ENCODE measurements around the gene OPRD1. TPM values are rescaled to one million over a fixed set of nuclear protein-coding genes. Genes with fewer than 3 reads are reported as not detected.

The OPRD1 gene
- total RNA-seq, 1 donor from 2014 or later = not detected

DNA sequence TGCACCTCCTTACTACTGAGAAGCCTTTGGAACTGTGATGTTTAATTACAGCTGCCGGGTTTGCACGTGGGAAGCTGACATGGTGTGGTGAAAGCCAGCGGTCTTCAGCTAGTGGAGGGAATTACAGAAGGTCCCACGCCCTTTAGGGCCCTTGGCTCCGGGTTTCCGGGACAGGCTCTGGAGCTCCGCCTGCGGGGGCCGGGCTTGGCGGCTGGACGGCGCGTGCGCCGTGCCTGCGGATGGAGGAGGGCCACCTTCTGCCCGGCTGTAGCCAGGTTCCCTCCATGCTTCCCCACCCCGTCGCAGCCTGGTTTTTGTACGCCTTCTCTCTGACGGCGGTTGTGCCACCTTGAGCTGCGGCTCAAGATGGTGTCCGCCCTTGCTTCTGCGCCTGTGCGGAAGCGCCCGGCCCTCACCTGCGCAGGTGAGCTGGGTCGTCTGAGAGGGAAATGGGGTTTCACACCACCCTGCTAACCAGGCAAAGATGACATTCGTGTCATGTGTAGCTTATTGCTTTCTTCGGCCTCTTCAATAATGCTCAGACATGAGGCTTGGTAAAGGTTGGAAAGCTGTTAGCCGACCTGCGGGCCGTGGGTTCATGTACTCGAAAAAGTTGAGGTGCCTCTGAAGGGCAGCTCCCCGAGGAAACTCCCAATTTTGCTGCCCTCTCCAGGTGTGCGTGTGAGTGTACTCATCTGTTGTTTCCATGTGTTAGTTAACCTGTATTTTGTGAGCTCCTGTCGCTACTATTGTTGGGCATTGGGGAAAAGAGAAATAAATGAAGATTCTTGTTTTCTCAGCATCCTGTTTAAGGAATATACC, 36.6 kb upstream of the OPRD1 start:
- peaks cover 11% of the 10 kb centered on the region for H3K36me3 ChIP-seq
- peak; percentile 93 for DNase-seq
- H3K4me3 ChIP-seq = peak overlapping the region; percentile 56
- TF ChIP-seq, protein P1, sequence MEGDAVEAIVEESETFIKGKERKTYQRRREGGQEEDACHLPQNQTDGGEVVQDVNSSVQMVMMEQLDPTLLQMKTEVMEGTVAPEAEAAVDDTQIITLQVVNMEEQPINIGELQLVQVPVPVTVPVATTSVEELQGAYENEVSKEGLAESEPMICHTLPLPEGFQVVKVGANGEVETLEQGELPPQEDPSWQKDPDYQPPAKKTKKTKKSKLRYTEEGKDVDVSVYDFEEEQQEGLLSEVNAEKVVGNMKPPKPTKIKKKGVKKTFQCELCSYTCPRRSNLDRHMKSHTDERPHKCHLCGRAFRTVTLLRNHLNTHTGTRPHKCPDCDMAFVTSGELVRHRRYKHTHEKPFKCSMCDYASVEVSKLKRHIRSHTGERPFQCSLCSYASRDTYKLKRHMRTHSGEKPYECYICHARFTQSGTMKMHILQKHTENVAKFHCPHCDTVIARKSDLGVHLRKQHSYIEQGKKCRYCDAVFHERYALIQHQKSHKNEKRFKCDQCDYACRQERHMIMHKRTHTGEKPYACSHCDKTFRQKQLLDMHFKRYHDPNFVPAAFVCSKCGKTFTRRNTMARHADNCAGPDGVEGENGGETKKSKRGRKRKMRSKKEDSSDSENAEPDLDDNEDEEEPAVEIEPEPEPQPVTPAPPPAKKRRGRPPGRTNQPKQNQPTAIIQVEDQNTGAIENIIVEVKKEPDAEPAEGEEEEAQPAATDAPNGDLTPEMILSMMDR (IDR thresholded peaks at IDR 0.05) = no peak
- H3K27me3 ChIP-seq = no peaks in the 10 kb centered on the region
- H3K27ac ChIP-seq = peak overlapping the region; percentile 80
- ATAC-seq = peak; percentile 99
- intact Hi-C loops (cut with DNase I) = no loop called here
- H3K9me3 ChIP-seq = no peaks in the 10 kb centered on the region
- peaks cover 12% of the 10 kb centered on the region for H3K4me1 ChIP-seq

DNA sequence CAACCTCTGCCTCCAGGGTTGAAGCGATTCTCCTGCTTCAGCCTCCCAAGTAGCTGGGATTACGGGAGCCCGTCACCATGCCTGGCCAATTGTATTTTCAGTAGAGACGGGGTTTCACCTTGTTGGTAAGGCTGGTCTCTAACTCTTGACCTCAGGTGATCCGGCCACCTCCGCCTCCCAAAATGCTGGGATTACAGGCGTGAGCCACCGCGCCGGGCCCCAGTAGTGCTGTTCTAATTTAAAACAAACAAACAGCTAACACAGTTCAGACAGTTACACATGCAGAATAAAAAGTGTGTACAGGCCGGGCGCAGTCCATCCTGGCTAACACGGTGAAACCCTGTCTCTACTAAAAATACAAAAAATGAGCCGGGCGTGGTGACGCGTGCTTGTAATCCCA, 35.6 kb upstream of the OPRD1 start:
- DNase-seq (peak; percentile 33), ATAC-seq (no peak)
- Histone ChIP-seq H3K27ac (no peak overlapping the region), H3K4me3 (no peak overlapping the region), H3K9me3 (no peaks in the 10 kb centered on the region), H3K27me3 (no peaks in the 10 kb centered on the region), H3K4me1 (peaks cover 12% of the 10 kb centered on the region), H3K36me3 (peaks cover 9% of the 10 kb centered on the region)
- TF ChIP-seq, protein P1 (IDR thresholded peaks at IDR 0.05) = no peak
- intact Hi-C loops (cut with DNase I) = no loop called here

DNA sequence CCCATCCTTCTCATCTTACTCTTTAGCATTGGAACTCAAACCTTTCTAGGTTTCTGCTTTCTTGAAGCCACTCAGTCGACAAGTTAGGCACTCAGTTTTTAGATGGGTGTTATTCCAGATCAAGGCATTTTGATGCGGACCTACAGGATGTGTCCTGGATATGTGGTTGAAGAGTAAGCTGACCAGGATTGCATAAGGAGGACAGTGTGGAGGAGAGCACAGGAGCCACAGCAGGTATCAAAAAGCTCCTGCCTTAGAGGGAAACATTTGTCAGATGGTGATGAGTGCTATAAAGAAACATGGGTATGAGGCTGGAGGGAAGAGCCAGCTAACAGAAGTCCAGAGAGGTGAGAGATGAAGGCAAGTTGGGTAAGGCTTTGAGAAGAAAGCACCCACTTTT, 33.9 kb upstream of the OPRD1 start:
- ATAC-seq (no peak), DNase-seq (no peak)
- no peak overlapping the region for H3K4me3 ChIP-seq

DNA sequence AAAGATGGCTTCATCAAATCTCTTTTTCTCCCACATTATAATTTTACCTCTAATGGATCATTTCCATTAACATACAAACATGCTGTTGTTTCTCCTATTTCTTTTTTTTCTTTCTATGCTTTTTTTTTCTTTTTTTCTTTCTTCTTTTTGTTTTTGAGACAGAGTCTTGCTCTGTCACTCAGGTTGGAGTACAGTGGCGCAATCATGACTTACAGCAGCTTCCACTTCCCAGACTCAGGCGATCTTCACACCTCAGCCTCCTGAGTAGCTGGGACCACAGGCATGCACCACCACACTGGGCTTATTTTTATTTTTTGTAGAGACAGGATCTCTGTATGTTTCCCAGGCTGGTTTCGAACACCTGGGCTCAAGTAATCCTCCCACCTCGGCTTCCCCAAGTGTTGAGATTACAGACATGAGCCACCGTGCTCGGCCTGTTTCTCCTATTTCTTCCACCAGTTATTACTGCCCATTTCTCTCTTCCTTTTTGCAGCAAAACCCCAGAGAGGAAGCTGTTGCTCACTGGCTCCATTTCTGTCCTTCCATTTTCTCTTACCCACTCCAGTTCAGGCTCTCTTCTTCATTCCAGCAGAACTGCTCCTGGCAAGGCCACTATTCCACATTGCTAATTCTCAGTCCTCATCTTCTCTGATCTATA, 32.1 kb upstream of the OPRD1 start:
- TF ChIP-seq, protein P1 (IDR thresholded peaks at IDR 0.05) = no peak
- Histone ChIP-seq H3K36me3 (no peaks in the 10 kb centered on the region), H3K27me3 (no peaks in the 10 kb centered on the region), H3K4me1 (peaks cover 7% of the 10 kb centered on the region), H3K4me3 (no peak overlapping the region), H3K27ac (no peak overlapping the region), H3K9me3 (no peaks in the 10 kb centered on the region)
- ATAC-seq = no peak
- peak; percentile 22 for DNase-seq
- intact Hi-C loops (cut with DNase I) = loop anchor here (10.0 kb wide), 1 partner anchor 425 kb away; no protein-coding TSS in a partner anchor

More for the DNA sequence above, 33.9 kb upstream of the OPRD1 start:
- Histone ChIP-seq H3K9me3 (no peaks in the 10 kb centered on the region), H3K27me3 (no peaks in the 10 kb centered on the region), H3K27ac (no peak overlapping the region), H3K36me3 (peaks cover under 1% of the 10 kb centered on the region), H3K4me1 (peaks cover 12% of the 10 kb centered on the region)
- TF ChIP-seq, protein P1 (IDR thresholded peaks at IDR 0.05) = no peak
- intact Hi-C loops (cut with DNase I) = no loop called here

DNA sequence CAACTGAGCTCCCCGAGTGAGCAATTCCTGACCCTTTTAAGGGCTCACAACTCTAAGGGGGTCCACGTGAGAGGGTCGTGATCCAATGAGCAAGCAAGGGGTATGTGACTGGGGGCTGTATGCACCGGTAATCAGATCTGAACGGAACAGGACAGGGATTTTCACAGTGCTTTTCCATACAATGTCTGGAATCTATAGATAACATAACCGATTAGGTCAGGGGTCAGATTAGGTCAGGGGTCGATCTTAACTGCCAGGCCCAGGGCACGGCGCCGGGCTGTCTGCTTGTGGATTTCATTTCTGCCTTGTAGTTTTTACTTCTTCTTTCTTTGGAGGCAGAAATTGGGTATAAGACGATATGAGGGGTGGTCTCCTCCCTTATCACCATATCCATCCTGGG, 30.7 kb upstream of the OPRD1 start:
- Histone ChIP-seq H3K27me3 (no peaks in the 10 kb centered on the region), H3K27ac (no peak overlapping the region), H3K9me3 (no peaks in the 10 kb centered on the region), H3K4me1 (no peaks in the 10 kb centered on the region), H3K36me3 (no peaks in the 10 kb centered on the region), H3K4me3 (no peak overlapping the region)
- TF ChIP-seq, protein P1 (IDR thresholded peaks at IDR 0.05) = no peak
- no peak for ATAC-seq
- intact Hi-C loops (cut with DNase I) = loop anchor here (10.0 kb wide), 1 partner anchor 423 kb away; no protein-coding TSS in a partner anchor
- peak; percentile 12 for DNase-seq
